Ovary (tissue), 3 donors: ENCODE results near the gene ALDH9A1.

ENCODE experiments used
- EP300 ChIP-seq: sonication (generic); formaldehyde crosslinking; IDR thresholded peaks from one replicate; pipeline ENCODE4 v1.6.1; 2017; ENCODE audit warnings: antibody characterized with exemption
- TF ChIP-seq, protein P1 (sequence below), 3 donors: fragments of 450-650 bp in 2 of 3; fragments of 200-600 bp in 1 of 3; IDR thresholded peaks; one replicate each; pipeline versions ENCODE4 v1.5.1 to v1.8.0; 2016 to 2022; ENCODE audit warnings: antibody characterized with exemption in 3 of 3, mild to moderate bottlenecking in 1 of 3
- donor health status: DM: no; HTN: no; CAD: no.

DNA sequence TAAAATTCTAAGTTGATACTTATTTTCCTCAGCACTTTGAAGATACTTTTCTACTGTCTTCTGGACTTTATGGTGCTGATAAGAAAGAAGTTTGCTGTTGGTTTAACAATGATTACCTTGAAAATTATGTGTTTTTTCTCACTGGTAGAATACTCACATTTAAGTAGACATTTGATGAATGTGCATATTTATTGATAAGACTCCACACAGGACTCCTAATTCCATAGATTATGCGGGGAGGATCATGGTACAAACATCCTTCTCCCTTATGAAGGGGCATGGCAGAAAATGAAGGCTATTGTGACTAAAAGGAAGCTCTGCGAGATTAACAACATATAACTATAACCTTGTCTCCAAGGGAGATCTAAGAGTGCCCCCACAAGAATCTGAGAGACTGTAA is 28.5 kb upstream of the ALDH9A1 start:
- TF ChIP-seq, protein P1, sequence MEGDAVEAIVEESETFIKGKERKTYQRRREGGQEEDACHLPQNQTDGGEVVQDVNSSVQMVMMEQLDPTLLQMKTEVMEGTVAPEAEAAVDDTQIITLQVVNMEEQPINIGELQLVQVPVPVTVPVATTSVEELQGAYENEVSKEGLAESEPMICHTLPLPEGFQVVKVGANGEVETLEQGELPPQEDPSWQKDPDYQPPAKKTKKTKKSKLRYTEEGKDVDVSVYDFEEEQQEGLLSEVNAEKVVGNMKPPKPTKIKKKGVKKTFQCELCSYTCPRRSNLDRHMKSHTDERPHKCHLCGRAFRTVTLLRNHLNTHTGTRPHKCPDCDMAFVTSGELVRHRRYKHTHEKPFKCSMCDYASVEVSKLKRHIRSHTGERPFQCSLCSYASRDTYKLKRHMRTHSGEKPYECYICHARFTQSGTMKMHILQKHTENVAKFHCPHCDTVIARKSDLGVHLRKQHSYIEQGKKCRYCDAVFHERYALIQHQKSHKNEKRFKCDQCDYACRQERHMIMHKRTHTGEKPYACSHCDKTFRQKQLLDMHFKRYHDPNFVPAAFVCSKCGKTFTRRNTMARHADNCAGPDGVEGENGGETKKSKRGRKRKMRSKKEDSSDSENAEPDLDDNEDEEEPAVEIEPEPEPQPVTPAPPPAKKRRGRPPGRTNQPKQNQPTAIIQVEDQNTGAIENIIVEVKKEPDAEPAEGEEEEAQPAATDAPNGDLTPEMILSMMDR (IDR thresholded peaks at IDR 0.05): no peak
- no peak for TF ChIP-seq EP300
